Adipocyte (in vitro differentiated cells): ENCODE data around the gene TAF8.

Experiments used
- DNase-seq: peaks from one replicate; pipeline ENCODE4 v3.0.0-alpha.2; 2015; ENCODE audit warnings: low read depth
- H3K27me3 ChIP-seq: replicated peaks from 2 replicates; pipeline ENCODE4 v1.7.0; 2013; ENCODE audit warnings: mild to moderate bottlenecking, low read length, moderate library complexity; ENCODE audit not compliant: control insufficient read depth, insufficient read depth
- H3K36me3 ChIP-seq: 2 replicates; pipeline ENCODE4 v1.7.0; 2013; ENCODE audit warnings: low read length, mild to moderate bottlenecking, moderate library complexity; ENCODE audit not compliant: control insufficient read depth, insufficient read depth, severe bottlenecking
- H3K4me1 ChIP-seq: 2 replicates; pipeline ENCODE4 v1.7.0; 2013; ENCODE audit warnings: mild to moderate bottlenecking, low read length, moderate library complexity; ENCODE audit not compliant: control insufficient read depth, insufficient read depth
- H3K4me3 ChIP-seq: 2 replicates; pipeline ENCODE4 v1.7.0; 2013; ENCODE audit warnings: mild to moderate bottlenecking, low read length, moderate library complexity
- H3K9ac ChIP-seq: 2 replicates; pipeline ENCODE4 v1.7.0; 2013; ENCODE audit warnings: mild to moderate bottlenecking, low read length, moderate library complexity
- H3K9me3 ChIP-seq: 2 replicates; pipeline ENCODE4 v1.7.0; 2013; ENCODE audit warnings: mild to moderate bottlenecking, low read length, moderate library complexity; ENCODE audit not compliant: control insufficient read depth

Gene TAF8

DNA sequence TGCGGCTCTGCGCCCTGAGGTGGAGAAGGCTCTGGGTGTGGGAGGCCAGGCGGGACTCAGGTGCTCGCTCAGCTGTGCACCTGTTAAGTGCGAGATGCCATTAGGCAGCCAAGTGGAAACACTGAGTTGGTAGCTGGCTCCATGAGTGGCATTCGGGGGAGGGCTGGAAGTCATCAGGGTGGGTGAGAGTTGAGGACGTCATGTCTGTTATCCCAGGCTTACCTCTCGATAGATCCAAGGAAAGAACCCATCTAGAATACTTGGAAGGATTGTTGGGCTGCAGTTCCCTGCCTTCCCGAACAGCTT, 41.3 kb downstream of the TAF8 start:
- Histone ChIP-seq H3K27me3 (no peaks in the 10 kb centered on the region), H3K9ac (no peak overlapping the region), H3K9me3 (no peaks in the 10 kb centered on the region), H3K4me3 (no peak overlapping the region), H3K4me1 (peaks cover 6% of the 10 kb centered on the region), H3K36me3 (no peaks in the 10 kb centered on the region)
- no peak for DNase-seq

- no peak overlapping the region for H3K9ac ChIP-seq
- H3K4me1 ChIP-seq = peaks cover 6% of the 10 kb centered on the region
- no peak for DNase-seq
- no peaks in the 10 kb centered on the region for H3K9me3 ChIP-seq
- no peak overlapping the region for H3K4me3 ChIP-seq
- H3K27me3 ChIP-seq = no peaks in the 10 kb centered on the region
- H3K36me3 ChIP-seq = no peaks in the 10 kb centered on the region
Measured at GRCh38 chr6:42093582-42094329, 43.4 kb downstream of the TAF8 start.

DNA sequence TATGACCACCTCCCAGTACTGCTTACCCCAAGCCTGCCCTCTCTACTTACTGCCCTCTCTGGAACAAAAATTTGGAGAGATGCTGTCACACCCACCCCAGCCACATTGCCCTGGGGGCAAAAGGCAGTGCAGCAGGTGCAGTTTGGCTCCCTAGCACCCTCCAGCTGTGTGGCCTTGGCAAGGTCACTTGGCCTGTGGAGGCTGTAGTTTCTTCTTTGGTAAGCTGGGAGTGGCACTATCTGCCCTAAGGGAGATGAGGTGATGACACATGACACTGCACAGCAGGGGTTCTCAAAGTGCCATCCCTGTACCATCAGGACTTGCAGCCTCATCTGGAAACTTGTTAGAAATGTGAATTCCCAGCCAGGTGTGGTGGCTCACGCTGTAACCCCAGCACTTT, 44.8 kb downstream of the TAF8 start:
- Histone ChIP-seq H3K4me1 (peaks cover 18% of the 10 kb centered on the region), H3K9me3 (no peaks in the 10 kb centered on the region), H3K36me3 (no peaks in the 10 kb centered on the region), H3K4me3 (no peak overlapping the region), H3K27me3 (no peaks in the 10 kb centered on the region), H3K9ac (no peak overlapping the region)
- no peak for DNase-seq

- Histone ChIP-seq H3K9ac (no peak overlapping the region), H3K36me3 (no peaks in the 10 kb centered on the region), H3K9me3 (no peaks in the 10 kb centered on the region), H3K27me3 (no peaks in the 10 kb centered on the region), H3K4me3 (no peak overlapping the region), H3K4me1 (peaks cover 26% of the 10 kb centered on the region)
- DNase-seq = no peak
Measured at GRCh38 chr6:42095776-42096541, 45.6 kb downstream of the TAF8 start.

- Histone ChIP-seq H3K9me3 (no peaks in the 10 kb centered on the region), H3K27me3 (no peaks in the 10 kb centered on the region), H3K4me1 (peaks cover 39% of the 10 kb centered on the region), H3K4me3 (no peak overlapping the region), H3K9ac (peak overlapping the region; percentile 61), H3K36me3 (no peaks in the 10 kb centered on the region)
- DNase-seq = peak; percentile 46
Measured at GRCh38 chr6:42099340-42100028, 49.2 kb downstream of the TAF8 start.

GRCh38 chr6:42100029-42100901, 49.9 kb downstream of the TAF8 start:
- no peaks in the 10 kb centered on the region for H3K9me3 ChIP-seq
- H3K9ac ChIP-seq = peak overlapping the region; percentile 61
- H3K4me1 ChIP-seq = peaks cover 39% of the 10 kb centered on the region
- H3K36me3 ChIP-seq = no peaks in the 10 kb centered on the region
- no peaks in the 10 kb centered on the region for H3K27me3 ChIP-seq
- no peak overlapping the region for H3K4me3 ChIP-seq
- DNase-seq = peak; percentile 24

DNA sequence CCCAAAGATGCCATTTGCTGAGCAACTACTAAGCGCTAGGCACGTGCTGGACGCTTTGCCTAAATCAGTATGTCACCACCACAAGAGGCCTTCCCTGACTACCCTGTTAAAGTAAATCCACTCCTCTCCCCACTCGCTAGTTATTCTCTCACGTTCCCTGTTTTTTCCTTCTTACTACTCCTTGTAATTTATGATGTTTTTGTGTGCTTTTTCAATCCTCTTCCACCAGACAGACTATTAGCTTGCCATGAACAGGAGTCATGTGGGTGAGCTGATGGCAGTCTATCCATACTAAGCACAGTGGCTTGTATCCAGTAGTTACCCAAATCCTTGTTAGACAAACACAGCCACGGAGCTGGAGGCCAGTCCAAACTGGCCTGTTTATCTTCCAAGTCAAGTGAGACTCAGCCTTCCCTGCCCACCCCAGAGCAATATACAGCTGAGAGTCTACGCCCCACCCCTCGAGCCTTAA, 50.9 kb downstream of the TAF8 start:
- no peaks in the 10 kb centered on the region for H3K36me3 ChIP-seq
- peak overlapping the region; percentile 47 for H3K9ac ChIP-seq
- no peak for DNase-seq
- no peak overlapping the region for H3K4me3 ChIP-seq
- H3K27me3 ChIP-seq = no peaks in the 10 kb centered on the region
- no peaks in the 10 kb centered on the region for H3K9me3 ChIP-seq
- peaks cover 39% of the 10 kb centered on the region for H3K4me1 ChIP-seq

- Histone ChIP-seq H3K9me3 (no peaks in the 10 kb centered on the region), H3K36me3 (no peaks in the 10 kb centered on the region), H3K9ac (peak overlapping the region; percentile 68), H3K4me1 (peaks cover 39% of the 10 kb centered on the region), H3K27me3 (no peaks in the 10 kb centered on the region), H3K4me3 (no peak overlapping the region)
- no peak for DNase-seq
Measured at GRCh38 chr6:42103216-42103615, 52.9 kb downstream of the TAF8 start.

- peak overlapping the region; percentile 75 for H3K4me3 ChIP-seq
- no peaks in the 10 kb centered on the region for H3K9me3 ChIP-seq
- H3K27me3 ChIP-seq = no peaks in the 10 kb centered on the region
- peak overlapping the region; percentile 68 for H3K9ac ChIP-seq
- no peaks in the 10 kb centered on the region for H3K36me3 ChIP-seq
- DNase-seq = no peak
- H3K4me1 ChIP-seq = peaks cover 39% of the 10 kb centered on the region
Measured at GRCh38 chr6:42103753-42104094, 53.4 kb downstream of the TAF8 start.

GRCh38 chr6:42104095-42104803, 53.9 kb downstream of the TAF8 start:
- Histone ChIP-seq H3K4me1 (peaks cover 35% of the 10 kb centered on the region), H3K9me3 (no peaks in the 10 kb centered on the region), H3K9ac (peak overlapping the region; percentile 68), H3K4me3 (peak overlapping the region; percentile 75), H3K36me3 (no peaks in the 10 kb centered on the region), H3K27me3 (no peaks in the 10 kb centered on the region)
- no peak for DNase-seq
